Memory B cell (primary cell): ENCODE data around the gene CHFR.
"Not testable (repeated sequence)": the region's sequence is repeated elsewhere in the genome, so short reads cannot be mapped to it uniquely, and the experiment has no call there.

Source experiments
- ATAC-seq: fragments of 150-1000 bp; cut with Tn5 transposase; 2 replicates; pipeline ENCODE4 v1.10.0; 2021; ENCODE audit warnings: low read depth, mild to moderate bottlenecking, moderate library complexity
- DNase-seq, 2 donors: peaks; one replicate each; pipeline ENCODE4 v3.0.0; 2022; ENCODE audit warnings: low spot score in 2 of 2
- H3K27ac Mint-ChIP-seq: one replicate; pipeline ENCODE4 v1.8.0; 2022; ENCODE audit warnings: mild to moderate bottlenecking, moderate library complexity, mixed read lengths
- H3K27me3 Mint-ChIP-seq: one replicate; pipeline ENCODE4 v1.8.0; 2022; ENCODE audit warnings: mixed read lengths
- H3K36me3 Mint-ChIP-seq: one replicate; pipeline ENCODE4 v1.8.0; 2022; ENCODE audit warnings: mild to moderate bottlenecking, mixed read lengths
- H3K4me1 Mint-ChIP-seq: one replicate; pipeline ENCODE4 v1.8.0; 2022; ENCODE audit warnings: mixed read lengths
- H3K4me3 Mint-ChIP-seq: one replicate; pipeline ENCODE4 v1.8.0; 2022; ENCODE audit warnings: mild to moderate bottlenecking, moderate library complexity, mixed read lengths
- H3K9me3 Mint-ChIP-seq: one replicate; pipeline ENCODE4 v1.8.0; 2022; ENCODE audit warnings: mixed read lengths

Gene CHFR

DNA sequence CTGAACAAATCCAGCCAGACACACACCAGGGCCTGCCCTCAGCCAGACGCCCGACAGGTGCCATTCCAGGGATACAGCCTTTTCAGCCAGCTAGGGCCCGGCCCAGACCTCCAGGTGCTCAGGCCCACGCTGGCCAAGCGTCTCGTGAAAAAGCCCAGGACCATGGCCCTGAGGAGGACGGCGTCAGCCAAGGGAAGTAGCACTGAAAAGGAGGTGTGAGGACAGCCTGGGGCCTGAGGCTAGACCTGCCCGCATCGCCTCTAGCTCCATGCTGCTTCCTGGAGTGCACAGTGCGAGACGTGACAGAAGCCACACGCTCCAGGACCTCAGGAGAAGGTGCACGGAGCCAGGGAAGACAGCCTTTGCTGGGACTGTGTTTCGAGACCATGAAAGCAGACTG, 88.6 kb downstream of the CHFR start:
- no peaks in the 10 kb centered on the region for H3K27me3 Mint-ChIP-seq
- no peak for ATAC-seq
- no peak overlapping the region for H3K4me3 Mint-ChIP-seq
- no peak overlapping the region for H3K27ac Mint-ChIP-seq
- DNase-seq, result no peak
- H3K9me3 Mint-ChIP-seq, result no peaks in the 10 kb centered on the region
- peaks cover 31% of the 10 kb centered on the region for H3K36me3 Mint-ChIP-seq
- no peaks in the 10 kb centered on the region for H3K4me1 Mint-ChIP-seq

DNA sequence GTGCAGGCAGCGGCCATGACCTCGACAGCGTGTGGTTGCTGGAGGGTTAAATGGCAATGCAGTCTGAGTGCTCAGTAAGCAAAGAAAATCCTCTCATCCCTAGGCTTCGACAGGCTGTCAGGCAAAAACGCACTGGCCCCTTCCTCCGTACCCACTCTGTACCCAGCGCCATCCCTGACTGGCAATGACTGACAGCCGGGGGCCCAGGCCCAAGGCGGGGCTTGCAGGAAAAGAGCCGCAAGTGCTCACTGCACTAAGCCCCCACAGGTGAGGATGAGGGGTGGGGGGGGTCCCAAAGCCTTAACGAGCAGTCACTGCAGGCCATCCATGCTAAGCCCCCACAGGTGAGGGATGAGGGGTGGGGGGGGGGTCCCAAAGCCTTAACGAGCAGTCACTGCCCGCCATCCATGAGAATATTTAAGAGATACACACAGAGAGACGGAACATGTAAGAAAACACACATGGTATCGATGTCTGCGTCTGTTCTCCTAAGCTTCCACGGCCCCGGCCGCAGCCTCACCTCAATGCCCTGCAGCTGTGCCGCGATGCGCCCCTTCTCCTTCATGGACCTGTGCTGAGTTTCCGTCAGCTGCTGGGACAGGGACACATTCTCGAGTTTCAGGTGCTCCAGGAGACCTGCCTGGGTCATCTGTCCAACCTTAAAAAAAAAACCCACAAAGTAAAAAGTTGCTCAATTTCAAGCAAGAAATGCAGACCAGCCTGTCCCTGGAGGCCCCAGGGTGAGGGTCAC, 89.4 kb downstream of the CHFR start:
- Mint-ChIP-seq H3K27ac (no peak overlapping the region), H3K4me1 (no peaks in the 10 kb centered on the region), H3K4me3 (no peak overlapping the region), H3K9me3 (no peaks in the 10 kb centered on the region), H3K36me3 (peaks cover 26% of the 10 kb centered on the region), H3K27me3 (no peaks in the 10 kb centered on the region)
- no peak for ATAC-seq
- no peak for DNase-seq

DNA sequence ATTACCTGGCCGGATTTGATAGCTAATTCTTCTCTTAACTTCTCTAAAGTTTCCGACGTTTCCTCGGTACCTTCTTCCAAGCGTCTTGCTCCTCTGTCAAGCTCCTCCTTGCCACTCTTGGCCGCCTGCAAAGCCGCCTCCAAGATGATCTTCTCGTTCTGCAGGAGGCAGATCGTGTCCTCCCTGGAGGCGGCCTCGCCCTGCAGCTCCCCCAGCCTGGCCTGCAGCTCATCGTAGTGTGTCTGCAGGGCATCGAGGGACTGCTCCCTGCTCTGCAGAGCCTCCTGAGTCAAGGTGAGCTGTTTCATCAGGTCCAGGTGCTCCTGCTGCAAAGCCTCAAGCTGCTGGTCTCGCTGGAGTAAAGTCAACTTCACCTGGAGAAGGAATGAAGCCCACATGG, 91.6 kb downstream of the CHFR start:
- Mint-ChIP-seq H3K9me3 (no peaks in the 10 kb centered on the region), H3K36me3 (peaks cover 26% of the 10 kb centered on the region), H3K4me1 (no peaks in the 10 kb centered on the region), H3K27me3 (no peaks in the 10 kb centered on the region), H3K4me3 (no peak overlapping the region), H3K27ac (no peak overlapping the region)
- no peak for ATAC-seq
- no peak for DNase-seq

DNA sequence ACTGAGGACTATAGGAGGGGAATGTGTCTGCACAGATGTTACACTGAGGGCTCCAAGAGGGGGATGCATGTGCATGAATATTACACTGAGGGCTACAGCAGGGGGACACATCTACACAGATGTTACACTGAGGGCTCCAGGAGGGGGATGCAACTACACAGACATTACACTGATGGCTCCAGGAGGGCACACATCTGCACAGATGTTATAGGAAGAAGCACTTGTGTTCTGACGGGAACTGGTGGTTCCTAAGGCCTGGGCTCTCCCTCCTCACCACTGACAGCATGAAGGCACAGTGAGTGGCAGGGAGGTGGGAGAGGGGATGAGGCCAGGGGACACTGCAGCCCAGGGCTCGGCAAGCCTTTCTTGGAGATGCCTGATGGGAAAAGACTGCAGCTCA, 95.5 kb downstream of the CHFR start:
- not testable (repeated sequence) for H3K27ac Mint-ChIP-seq, H3K9me3 Mint-ChIP-seq, ATAC-seq, DNase-seq, H3K4me3 Mint-ChIP-seq, H3K4me1 Mint-ChIP-seq, H3K27me3 Mint-ChIP-seq
- peaks cover 23% of the 10 kb centered on the region for H3K36me3 Mint-ChIP-seq

DNA sequence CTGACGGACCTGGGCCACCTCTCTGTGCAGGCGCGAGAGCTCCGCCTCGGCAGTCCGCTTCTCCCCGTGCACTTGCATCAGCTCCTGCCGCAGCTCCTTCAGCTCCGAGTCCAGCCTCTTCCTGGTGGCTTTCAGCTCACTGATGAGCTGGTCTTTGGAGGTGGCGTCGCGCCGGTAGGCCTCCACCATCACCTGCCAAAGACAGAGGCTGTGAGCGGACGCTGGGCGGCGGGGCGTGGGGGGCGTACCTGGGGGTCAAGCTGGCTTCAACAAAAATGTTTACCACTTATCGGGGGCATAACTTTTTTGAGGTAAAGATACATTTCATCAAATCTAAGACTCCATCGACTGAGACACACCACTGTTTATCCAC, 98.3 kb downstream of the CHFR start:
- Mint-ChIP-seq H3K4me3 (no peak overlapping the region), H3K36me3 (peaks cover 29% of the 10 kb centered on the region), H3K9me3 (no peaks in the 10 kb centered on the region), H3K27ac (no peak overlapping the region), H3K27me3 (no peaks in the 10 kb centered on the region), H3K4me1 (peaks cover 5% of the 10 kb centered on the region)
- ATAC-seq (no peak), DNase-seq (no peak)

DNA sequence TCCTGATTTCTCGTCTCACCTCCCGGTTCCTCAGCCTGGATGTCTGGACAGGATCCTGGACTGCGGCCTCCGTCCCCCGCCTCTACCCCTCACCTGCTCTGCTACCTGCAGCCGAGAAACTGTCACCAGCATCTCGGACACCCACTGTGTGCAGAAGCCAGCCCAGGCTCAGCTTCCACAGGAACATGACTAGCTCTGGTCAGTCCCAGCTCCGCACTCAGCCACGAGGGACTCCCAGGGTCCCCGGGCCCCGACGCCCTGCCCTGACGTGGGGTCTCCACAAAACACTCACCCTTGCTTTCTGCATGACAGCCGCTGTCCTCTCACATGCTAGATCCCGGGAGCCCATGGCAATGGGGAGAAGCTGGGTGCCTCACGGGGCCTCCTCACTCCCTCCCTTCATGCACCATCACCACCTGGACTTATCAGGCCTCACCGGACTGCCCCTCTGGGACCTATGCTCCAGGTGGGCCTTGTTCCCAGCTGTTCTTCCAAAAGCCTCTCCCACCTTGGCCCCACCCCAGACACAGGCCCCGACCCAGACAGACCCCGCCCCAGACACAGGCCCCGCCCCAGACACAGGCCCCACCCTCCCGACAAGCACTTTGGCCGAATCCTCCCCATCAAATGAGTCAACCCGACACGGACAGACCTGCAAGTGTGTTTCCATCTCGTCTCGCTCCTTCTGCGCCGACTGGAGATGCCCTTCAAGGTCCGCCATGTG, 98.9 kb downstream of the CHFR start:
- Mint-ChIP-seq H3K4me1 (peaks cover 5% of the 10 kb centered on the region), H3K27ac (peak overlapping the region; percentile 28), H3K27me3 (no peaks in the 10 kb centered on the region), H3K4me3 (no peak overlapping the region), H3K9me3 (no peaks in the 10 kb centered on the region), H3K36me3 (peaks cover 29% of the 10 kb centered on the region)
- ATAC-seq, result no peak
- no peak for DNase-seq

DNA sequence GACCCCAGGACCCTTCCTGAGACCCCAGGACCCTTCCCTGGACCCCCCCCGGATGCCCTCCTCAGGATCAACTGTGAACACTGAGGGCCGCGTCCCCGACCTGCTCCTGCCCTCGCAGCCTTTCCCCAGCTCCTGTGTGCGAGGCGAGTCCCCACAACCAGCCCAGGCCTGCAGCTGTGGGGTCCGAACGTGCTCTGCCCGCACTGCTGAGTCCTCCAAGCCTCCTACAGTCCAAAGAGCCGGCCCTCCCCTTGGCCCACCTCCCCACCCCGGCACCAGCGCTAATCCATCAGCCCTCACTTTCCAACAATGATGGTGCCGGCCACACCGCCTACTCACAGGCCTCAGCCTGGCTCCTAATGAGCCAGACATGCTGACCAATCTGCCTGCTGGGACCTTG, 99.5 kb downstream of the CHFR start:
- Mint-ChIP-seq H3K27ac (no peak overlapping the region), H3K4me3 (no peak overlapping the region), H3K9me3 (no peaks in the 10 kb centered on the region), H3K4me1 (peaks cover 5% of the 10 kb centered on the region), H3K27me3 (no peaks in the 10 kb centered on the region), H3K36me3 (peaks cover 31% of the 10 kb centered on the region)
- ATAC-seq (no peak), DNase-seq (no peak)

DNA sequence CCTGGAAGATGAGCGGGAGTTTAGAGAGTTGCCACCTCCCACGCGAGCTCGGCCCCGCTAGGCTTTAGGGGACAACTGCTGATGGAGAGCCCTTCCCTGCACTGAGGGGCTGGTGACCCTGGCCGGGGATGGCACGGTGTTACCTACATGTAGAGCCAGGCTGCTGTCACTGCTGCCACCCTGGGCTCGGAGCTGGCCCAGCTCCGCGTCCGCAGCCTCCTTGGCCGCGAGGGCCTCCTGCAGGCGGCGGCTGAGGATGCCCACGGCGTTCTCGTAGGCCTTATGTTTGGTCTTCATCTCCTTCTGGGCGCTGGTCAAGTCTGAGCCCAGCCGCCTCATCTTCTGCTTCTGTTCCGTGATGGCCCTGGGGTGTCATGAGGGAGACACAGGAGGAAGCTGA, 101.2 kb downstream of the CHFR start:
- H3K9me3 Mint-ChIP-seq, result no peaks in the 10 kb centered on the region
- no peak overlapping the region for H3K4me3 Mint-ChIP-seq
- ATAC-seq (no peak), DNase-seq (no peak)
- no peaks in the 10 kb centered on the region for H3K27me3 Mint-ChIP-seq
- peaks cover 5% of the 10 kb centered on the region for H3K4me1 Mint-ChIP-seq
- H3K36me3 Mint-ChIP-seq, result peaks cover 28% of the 10 kb centered on the region
- no peak overlapping the region for H3K27ac Mint-ChIP-seq

DNA sequence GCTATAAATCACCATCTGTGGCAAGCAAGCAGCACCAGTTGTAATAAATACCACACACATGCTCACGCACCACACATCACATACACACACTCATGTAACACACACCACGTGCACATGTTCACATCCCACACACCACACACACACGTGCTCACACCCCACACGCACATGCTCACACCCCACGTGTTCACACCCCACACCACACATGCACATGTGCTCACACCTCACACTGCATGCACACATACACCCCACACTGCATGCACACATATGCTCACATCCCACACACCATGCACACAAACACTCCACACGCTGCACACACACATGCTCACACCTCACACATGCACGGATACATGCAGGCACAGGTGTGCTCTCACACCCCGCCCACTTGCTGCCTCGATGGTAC, 102.8 kb downstream of the CHFR start:
- Mint-ChIP-seq H3K36me3 (peaks cover 40% of the 10 kb centered on the region), H3K4me3 (no peak overlapping the region), H3K27me3 (no peaks in the 10 kb centered on the region), H3K27ac (peak overlapping the region; percentile 68), H3K4me1 (peaks cover 5% of the 10 kb centered on the region), H3K9me3 (no peaks in the 10 kb centered on the region)
- DNase-seq (no peak), ATAC-seq (no peak)

DNA sequence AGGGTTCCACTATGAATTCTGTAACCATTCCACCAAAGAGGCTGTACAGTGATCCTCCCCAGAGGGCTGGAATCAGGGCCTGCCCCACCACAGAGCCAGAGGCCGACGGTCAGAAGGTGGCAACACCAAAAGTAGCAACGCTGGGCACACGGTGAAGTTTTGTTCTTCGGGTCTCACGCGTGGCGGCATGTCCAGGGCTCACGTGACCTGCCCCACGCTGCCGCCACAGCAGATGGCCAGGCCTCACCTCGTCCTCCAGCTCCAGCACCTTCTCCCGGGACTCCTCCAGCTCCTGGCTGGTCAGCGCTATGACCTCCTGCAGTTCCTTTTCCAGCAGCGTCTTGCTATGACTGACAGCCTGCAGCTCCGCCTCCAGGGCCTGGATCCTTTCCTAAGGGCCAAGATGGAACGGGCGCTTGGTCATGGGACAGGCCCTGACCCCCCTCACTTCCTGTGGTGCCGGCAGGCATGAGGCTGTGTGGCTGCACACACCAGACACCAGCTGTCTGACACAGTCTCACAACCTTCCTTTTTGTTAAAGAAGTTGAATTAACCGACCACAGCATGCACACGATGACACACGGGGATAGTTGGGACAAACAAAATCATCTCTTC, 103.4 kb downstream of the CHFR start:
- ATAC-seq, result no peak
- peaks cover 4% of the 10 kb centered on the region for H3K4me1 Mint-ChIP-seq
- DNase-seq, result no peak
- no peaks in the 10 kb centered on the region for H3K9me3 Mint-ChIP-seq
- H3K27me3 Mint-ChIP-seq, result no peaks in the 10 kb centered on the region
- H3K4me3 Mint-ChIP-seq, result no peak overlapping the region
- H3K27ac Mint-ChIP-seq, result no peak overlapping the region
- peaks cover 41% of the 10 kb centered on the region for H3K36me3 Mint-ChIP-seq
